Measurements from ENCODE around the gene KYNU. TPM values are rescaled to one million over a fixed set of nuclear protein-coding genes. Genes with fewer than 3 reads are reported as not detected.
"Not testable (repeated sequence)": the region's sequence is repeated elsewhere in the genome, so short reads cannot be mapped to it uniquely, and the experiment has no call there.

The KYNU gene
- polyA plus RNA-seq, 3 donors, result 5.5 to 7.5 (median 5.5) TPM

GRCh38 chr2:142981756-142982155, 104.3 kb downstream of the KYNU start:
- DNase-seq (ENCODE audit: extremely low read depth in 1 of 11, low read depth in 9 of 11, low spot score in 4 of 11), result no peak

- DNase-seq (ENCODE audit: extremely low read depth in 1 of 11, low read depth in 9 of 11, low spot score in 4 of 11), result no peak
These were observed 105.7 kb downstream of the KYNU start for GRCh38 chr2:142983174-142983573.

- no peak for DNase-seq (ENCODE audit: extremely low read depth in 1 of 11, low read depth in 9 of 11, low spot score in 4 of 11)
These were observed 107.2 kb downstream of the KYNU start for GRCh38 chr2:142984657-142985056.

- DNase-seq (ENCODE audit: extremely low read depth in 1 of 11, low read depth in 9 of 11, low spot score in 4 of 11), result no peak
These were observed 109.6 kb downstream of the KYNU start for GRCh38 chr2:142987044-142987443.

GRCh38 chr2:142989273-142990204, 112.1 kb downstream of the KYNU start:
- peak in 7 of 11 donors; percentile 42 to 79 (median 65) for DNase-seq (ENCODE audit: extremely low read depth in 1 of 11, low read depth in 9 of 11, low spot score in 4 of 11)

- DNase-seq (ENCODE audit: extremely low read depth in 1 of 11, low read depth in 9 of 11, low spot score in 4 of 11), result no peak
These were observed 113.8 kb downstream of the KYNU start for GRCh38 chr2:142991295-142991694.

- no peak for DNase-seq (ENCODE audit: extremely low read depth in 1 of 11, low read depth in 9 of 11, low spot score in 4 of 11)
These were observed 115.4 kb downstream of the KYNU start for GRCh38 chr2:142992840-142993239.

GRCh38 chr2:142993771-142994170, 116.3 kb downstream of the KYNU start:
- DNase-seq (ENCODE audit: extremely low read depth in 1 of 11, low read depth in 9 of 11, low spot score in 4 of 11), result peak in 2 of 11 donors; percentile 50 to 65

GRCh38 chr2:142994665-142995064, 117.2 kb downstream of the KYNU start:
- no peak for DNase-seq (ENCODE audit: extremely low read depth in 1 of 11, low read depth in 9 of 11, low spot score in 4 of 11)

- peak in 1 of 11 donors; percentile 64 for DNase-seq (ENCODE audit: extremely low read depth in 1 of 11, low read depth in 9 of 11, low spot score in 4 of 11)
These were observed 119.8 kb downstream of the KYNU start for GRCh38 chr2:142997231-142997630.

- no peak for DNase-seq (ENCODE audit: extremely low read depth in 1 of 11, low read depth in 9 of 11, low spot score in 4 of 11)
These were observed 123.1 kb downstream of the KYNU start for GRCh38 chr2:143000599-143000998.

GRCh38 chr2:143001501-143001900, 124.0 kb downstream of the KYNU start:
- no peak for DNase-seq (ENCODE audit: extremely low read depth in 1 of 11, low read depth in 9 of 11, low spot score in 4 of 11)

GRCh38 chr2:143015656-143016055, 138.2 kb downstream of the KYNU start:
- no peak for DNase-seq (ENCODE audit: extremely low read depth in 1 of 11, low read depth in 9 of 11, low spot score in 4 of 11)

- DNase-seq (ENCODE audit: extremely low read depth in 1 of 11, low read depth in 9 of 11, low spot score in 4 of 11), result peak in 1 of 11 donors; percentile 28
These were observed 149.1 kb downstream of the KYNU start for GRCh38 chr2:143026411-143027054.

GRCh38 chr2:143029141-143029540, 151.7 kb downstream of the KYNU start:
- DNase-seq (ENCODE audit: extremely low read depth in 1 of 11, low read depth in 9 of 11, low spot score in 4 of 11), result no peak

GRCh38 chr2:143030127-143030526, 152.7 kb downstream of the KYNU start:
- no peak for DNase-seq (ENCODE audit: extremely low read depth in 1 of 11, low read depth in 9 of 11, low spot score in 4 of 11)

- peak; percentile 47 to 84 (median 67) for DNase-seq (ENCODE audit: extremely low read depth in 1 of 11, low read depth in 9 of 11, low spot score in 4 of 11)
These were observed 157.0 kb downstream of the KYNU start for GRCh38 chr2:143034292-143035074.

- no peak for DNase-seq (ENCODE audit: extremely low read depth in 1 of 11, low read depth in 9 of 11, low spot score in 4 of 11)
These were observed 174.0 kb downstream of the KYNU start for GRCh38 chr2:143051465-143051864.

- DNase-seq (ENCODE audit: extremely low read depth in 1 of 11, low read depth in 9 of 11, low spot score in 4 of 11), result not testable (repeated sequence)
These were observed 176.0 kb downstream of the KYNU start for GRCh38 chr2:143053437-143053836.
